ENCODE data around the gene AKR1C1. TPM values are rescaled to one million over a fixed set of nuclear protein-coding genes. Genes with fewer than 3 reads are reported as not detected.
"Not testable (repeated sequence)": the region's sequence is repeated elsewhere in the genome, so short reads cannot be mapped to it uniquely, and the experiment has no call there.

Gene AKR1C1
- total RNA-seq, 1 experiment from 2014 or later = 4.1 TPM

DNA sequence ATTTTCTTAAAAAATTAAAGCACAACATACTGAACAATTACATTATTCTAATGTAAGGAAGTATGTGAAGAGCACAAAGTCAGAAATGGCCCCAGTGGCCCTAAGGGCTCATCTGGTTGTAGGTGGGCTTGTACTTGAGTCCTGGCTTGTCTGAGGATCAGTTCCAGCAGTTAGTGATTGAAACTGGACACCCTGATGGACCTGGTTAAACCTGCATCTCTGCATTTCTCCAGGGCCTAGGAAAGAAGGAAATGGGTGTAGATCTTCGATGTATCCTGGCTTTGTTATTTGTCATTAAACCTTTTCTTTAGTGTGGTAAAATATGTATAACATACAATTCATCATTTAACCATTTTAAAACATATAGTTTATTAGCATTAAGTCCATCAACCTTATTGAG lies 50.2 kb downstream of the AKR1C1 start (continued):
- TF ChIP-seq, protein P1, sequence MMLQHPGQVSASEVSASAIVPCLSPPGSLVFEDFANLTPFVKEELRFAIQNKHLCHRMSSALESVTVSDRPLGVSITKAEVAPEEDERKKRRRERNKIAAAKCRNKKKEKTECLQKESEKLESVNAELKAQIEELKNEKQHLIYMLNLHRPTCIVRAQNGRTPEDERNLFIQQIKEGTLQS (CRISPR knock-in tag; conservative IDR thresholded peaks at IDR 0.05) = no peak
- TF ChIP-seq ZNF263 (CRISPR knock-in tag; IDR thresholded peaks at IDR 0.05; ENCODE audit: low read depth) = no peak
- TF ChIP-seq NFE2L1 (CRISPR knock-in tag; IDR thresholded peaks at IDR 0.05) = no peak
- TF ChIP-seq ZNF219 (CRISPR knock-in tag; IDR thresholded peaks at IDR 0.05; ENCODE audit: borderline replicate concordance) = no peak
- TF ChIP-seq ETV6 (CRISPR knock-in tag; IDR thresholded peaks at IDR 0.05) = no peak
- TF ChIP-seq, protein P2, sequence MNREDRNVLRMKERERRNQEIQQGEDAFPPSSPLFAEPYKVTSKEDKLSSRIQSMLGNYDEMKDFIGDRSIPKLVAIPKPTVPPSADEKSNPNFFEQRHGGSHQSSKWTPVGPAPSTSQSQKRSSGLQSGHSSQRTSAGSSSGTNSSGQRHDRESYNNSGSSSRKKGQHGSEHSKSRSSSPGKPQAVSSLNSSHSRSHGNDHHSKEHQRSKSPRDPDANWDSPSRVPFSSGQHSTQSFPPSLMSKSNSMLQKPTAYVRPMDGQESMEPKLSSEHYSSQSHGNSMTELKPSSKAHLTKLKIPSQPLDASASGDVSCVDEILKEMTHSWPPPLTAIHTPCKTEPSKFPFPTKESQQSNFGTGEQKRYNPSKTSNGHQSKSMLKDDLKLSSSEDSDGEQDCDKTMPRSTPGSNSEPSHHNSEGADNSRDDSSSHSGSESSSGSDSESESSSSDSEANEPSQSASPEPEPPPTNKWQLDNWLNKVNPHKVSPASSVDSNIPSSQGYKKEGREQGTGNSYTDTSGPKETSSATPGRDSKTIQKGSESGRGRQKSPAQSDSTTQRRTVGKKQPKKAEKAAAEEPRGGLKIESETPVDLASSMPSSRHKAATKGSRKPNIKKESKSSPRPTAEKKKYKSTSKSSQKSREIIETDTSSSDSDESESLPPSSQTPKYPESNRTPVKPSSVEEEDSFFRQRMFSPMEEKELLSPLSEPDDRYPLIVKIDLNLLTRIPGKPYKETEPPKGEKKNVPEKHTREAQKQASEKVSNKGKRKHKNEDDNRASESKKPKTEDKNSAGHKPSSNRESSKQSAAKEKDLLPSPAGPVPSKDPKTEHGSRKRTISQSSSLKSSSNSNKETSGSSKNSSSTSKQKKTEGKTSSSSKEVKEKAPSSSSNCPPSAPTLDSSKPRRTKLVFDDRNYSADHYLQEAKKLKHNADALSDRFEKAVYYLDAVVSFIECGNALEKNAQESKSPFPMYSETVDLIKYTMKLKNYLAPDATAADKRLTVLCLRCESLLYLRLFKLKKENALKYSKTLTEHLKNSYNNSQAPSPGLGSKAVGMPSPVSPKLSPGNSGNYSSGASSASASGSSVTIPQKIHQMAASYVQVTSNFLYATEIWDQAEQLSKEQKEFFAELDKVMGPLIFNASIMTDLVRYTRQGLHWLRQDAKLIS (CRISPR knock-in tag; IDR thresholded peaks at IDR 0.05; ENCODE audit: borderline replicate concordance) = no peak
- TF ChIP-seq EMX1 (CRISPR knock-in tag; IDR thresholded peaks at IDR 0.05) = no peak
- TF ChIP-seq NR1H2 (CRISPR knock-in tag; IDR thresholded peaks at IDR 0.05) = no peak
- TF ChIP-seq RORB (CRISPR knock-in tag; IDR thresholded peaks at IDR 0.05) = no peak

DNA sequence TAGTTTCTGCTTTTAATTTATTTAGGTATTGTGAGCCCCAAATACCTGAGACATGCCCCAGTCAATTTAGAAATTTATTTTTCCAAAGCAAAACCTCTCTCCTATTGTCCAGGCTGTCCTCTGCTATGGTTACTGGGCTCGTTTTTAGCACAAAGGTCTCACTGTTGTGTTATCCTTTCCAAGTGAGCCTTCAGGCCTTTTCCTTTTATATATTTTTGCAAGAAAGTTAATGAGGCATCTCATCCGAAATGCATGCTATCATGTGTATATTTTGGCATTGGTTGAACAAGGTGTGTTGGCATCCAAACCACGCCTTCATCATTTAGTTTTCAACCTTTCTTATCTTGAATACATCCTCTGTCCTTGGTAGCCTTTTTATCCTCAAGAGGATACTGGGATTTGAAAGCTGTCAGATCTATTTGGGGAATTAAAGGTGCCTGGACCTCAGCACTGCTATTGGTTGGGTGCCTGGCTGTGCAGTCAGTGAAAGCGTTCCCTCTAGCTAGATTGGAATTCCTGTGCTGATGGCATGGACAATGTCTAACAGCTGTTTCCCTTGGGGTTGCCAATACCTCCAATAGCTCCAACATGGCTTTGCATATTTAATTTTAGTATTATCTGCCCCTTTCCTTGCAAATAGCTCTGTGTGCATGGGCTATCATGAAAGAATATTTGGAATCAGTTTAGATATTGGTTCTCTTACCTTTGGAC lies 51.1 kb downstream of the AKR1C1 start:
- H3K27ac Mint-ChIP-seq; CTCF ChIA-PET; H3K36me3 Mint-ChIP-seq; POLR2A ChIA-PET; DNase-seq (ENCODE audit: low spot score); ATAC-seq; H3K4me3 Mint-ChIP-seq; H3K27me3 Mint-ChIP-seq (ENCODE audit: low read depth): not testable (repeated sequence)
- Mint-ChIP-seq H3K4me1 (peaks cover 30% of the 10 kb centered on the region), H3K9me3 (peaks cover 18% of the 10 kb centered on the region)

DNA sequence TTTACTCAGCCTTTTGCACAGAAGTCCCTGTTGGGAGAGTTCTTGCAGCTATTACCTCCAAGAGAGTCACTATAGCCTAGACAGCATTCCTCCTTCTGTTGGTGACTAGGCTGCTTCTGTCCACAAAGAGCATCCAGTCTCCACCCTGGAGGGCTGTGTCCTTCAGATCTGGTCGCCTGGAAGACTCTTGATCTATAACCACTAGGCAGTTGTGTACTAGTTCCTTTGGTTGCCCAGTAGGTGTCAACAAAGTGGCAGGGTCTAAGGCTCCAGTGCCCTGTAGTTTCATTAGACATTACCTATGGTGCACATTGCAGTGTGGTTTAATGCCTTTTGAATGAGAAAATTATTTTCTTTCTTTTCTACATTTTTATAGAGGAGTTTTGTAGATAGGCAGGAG lies 51.7 kb downstream of the AKR1C1 start:
- Mint-ChIP-seq H3K4me1 (peaks cover 31% of the 10 kb centered on the region), H3K9me3 (peaks cover 18% of the 10 kb centered on the region), H3K4me3 (no peak overlapping the region), H3K27me3 (ENCODE audit: low read depth) (no peaks in the 10 kb centered on the region), H3K36me3 (0 out of 2 replicates have a peak, but pooled peaks cover 2% of the 10 kb centered on the region), H3K27ac (no peak overlapping the region)
- TF ChIP-seq ESRRA (CRISPR knock-in tag; IDR thresholded peaks at IDR 0.05; ENCODE audit: borderline replicate concordance) = no peak
- TF ChIP-seq, protein P3, sequence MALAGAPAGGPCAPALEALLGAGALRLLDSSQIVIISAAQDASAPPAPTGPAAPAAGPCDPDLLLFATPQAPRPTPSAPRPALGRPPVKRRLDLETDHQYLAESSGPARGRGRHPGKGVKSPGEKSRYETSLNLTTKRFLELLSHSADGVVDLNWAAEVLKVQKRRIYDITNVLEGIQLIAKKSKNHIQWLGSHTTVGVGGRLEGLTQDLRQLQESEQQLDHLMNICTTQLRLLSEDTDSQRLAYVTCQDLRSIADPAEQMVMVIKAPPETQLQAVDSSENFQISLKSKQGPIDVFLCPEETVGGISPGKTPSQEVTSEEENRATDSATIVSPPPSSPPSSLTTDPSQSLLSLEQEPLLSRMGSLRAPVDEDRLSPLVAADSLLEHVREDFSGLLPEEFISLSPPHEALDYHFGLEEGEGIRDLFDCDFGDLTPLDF (CRISPR knock-in tag; IDR thresholded peaks at IDR 0.05) = no peak
- no peak for TF ChIP-seq ZNF317 (CRISPR knock-in tag; IDR thresholded peaks at IDR 0.05; ENCODE audit: borderline replicate concordance, low read depth)
- TF ChIP-seq, protein P4, sequence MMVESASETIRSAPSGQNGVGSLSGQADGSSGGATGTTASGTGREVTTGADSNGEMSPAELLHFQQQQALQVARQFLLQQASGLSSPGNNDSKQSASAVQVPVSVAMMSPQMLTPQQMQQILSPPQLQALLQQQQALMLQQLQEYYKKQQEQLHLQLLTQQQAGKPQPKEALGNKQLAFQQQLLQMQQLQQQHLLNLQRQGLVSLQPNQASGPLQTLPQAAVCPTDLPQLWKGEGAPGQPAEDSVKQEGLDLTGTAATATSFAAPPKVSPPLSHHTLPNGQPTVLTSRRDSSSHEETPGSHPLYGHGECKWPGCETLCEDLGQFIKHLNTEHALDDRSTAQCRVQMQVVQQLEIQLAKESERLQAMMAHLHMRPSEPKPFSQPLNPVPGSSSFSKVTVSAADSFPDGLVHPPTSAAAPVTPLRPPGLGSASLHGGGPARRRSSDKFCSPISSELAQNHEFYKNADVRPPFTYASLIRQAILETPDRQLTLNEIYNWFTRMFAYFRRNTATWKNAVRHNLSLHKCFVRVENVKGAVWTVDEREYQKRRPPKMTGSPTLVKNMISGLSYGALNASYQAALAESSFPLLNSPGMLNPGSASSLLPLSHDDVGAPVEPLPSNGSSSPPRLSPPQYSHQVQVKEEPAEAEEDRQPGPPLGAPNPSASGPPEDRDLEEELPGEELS (CRISPR knock-in tag; IDR thresholded peaks at IDR 0.05) = no peak
- TF ChIP-seq GTF2I (CRISPR knock-in tag; conservative IDR thresholded peaks at IDR 0.05) = no peak
- no peak for TF ChIP-seq TEAD1 (CRISPR knock-in tag; IDR thresholded peaks at IDR 0.05)
- TF ChIP-seq, protein P5, sequence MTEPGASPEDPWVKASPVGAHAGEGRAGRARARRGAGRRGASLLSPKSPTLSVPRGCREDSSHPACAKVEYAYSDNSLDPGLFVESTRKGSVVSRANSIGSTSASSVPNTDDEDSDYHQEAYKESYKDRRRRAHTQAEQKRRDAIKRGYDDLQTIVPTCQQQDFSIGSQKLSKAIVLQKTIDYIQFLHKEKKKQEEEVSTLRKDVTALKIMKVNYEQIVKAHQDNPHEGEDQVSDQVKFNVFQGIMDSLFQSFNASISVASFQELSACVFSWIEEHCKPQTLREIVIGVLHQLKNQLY (CRISPR knock-in tag; IDR thresholded peaks at IDR 0.05) = no peak
- ATAC-seq = no peak
- ChIA-PET POLR2A (no interaction called here), CTCF (no interaction called here)
- no peak for DNase-seq (ENCODE audit: low spot score)

Data from WTC11 (cell line).